Stimulated activated CD8-positive, alpha-beta memory T cell treated with anti-CD3 and anti-CD28 coated beads, Interleukin-12 subunit alpha, Interleukin-12 subunit beta, amount 100 ng/mL, for 4 hours (primary cell): ENCODE data around the gene TLE5.
"Not testable (repeated sequence)": the region's sequence is repeated elsewhere in the genome, so short reads cannot be mapped to it uniquely, and the experiment has no call there.

Experiments used
- DNase-seq: peaks from one replicate; pipeline ENCODE4 v3.0.0-alpha.2; 2020; ENCODE audit warnings: low read depth

Gene TLE5

GRCh38 chr19:3045191-3045590 is 17.1 kb downstream of the TLE5 start:
- no peak for DNase-seq

DNA sequence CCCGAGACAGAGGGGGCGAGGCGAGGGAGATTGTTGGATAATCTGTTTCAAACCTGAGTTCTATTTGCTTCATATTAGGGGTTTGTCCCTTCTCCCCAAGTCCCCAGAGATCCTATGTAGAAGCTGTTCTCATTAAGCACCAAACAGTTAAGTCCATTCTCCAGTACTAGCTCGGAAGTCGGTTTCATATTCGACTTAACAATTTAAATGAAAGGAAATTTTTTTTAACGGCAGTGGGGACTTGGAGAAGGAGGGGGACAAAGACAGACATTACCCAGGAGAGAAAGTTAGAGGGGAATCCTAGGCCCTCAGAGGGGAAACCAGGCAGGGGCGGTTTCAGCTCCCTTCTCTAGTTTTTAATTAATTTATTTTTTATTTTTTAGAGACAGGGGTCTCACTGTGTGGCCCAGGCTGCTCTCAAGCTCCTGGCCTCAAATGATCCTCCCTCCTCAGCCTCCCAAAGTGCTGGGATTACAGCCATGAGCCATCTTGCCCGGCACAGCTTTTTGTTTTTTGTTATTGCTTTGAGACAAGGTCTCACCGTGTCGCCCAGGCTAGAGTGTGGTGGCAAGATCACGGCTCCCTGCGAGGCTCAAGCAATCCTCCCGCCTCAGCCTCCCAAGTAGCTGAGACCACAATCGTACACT is 19.6 kb downstream of the TLE5 start:
- DNase-seq: no peak

DNA sequence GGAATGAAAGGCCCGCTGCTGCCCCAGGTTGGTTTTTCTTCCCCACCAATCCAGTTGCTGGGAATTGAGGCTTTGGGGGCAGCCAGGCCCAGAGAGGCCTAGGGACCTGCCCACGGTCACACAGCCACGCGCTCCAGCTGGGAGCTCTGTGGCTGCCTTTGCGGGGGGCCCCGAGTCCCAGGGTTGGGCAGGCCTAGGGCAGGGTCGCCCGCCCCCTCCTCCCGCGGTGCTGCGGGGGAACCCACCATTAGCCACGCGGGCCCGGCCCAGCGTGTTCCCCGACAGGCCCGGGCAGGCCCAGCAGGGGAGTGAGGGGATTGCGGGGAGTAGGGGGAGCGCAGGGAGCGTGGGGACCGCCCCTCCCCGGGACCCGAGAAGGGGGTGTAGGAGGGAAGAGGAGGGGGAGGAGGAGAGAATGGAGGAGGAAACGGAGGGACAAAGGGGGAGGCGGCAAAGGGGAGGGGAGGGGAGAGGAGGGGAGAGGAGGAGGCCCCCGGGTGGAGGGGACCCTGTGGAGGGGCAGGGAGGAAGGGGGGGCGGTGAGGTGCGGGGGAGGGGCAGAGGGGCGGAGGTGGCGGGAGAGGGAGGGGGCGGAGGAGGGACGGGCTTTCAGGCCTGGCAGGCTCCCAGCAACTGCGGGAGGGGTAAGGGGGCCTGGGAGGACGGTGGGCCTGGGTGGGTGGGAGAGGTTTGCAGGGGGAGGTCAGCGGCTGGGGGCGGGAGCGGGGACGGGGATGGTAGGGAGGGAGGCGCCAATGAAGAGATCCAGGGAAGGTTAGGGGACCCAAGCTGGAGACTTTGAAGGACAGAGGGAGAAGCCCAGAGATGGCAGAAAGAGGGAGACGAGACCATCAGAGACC is 20.3 kb downstream of the TLE5 start:
- DNase-seq: no peak

DNA sequence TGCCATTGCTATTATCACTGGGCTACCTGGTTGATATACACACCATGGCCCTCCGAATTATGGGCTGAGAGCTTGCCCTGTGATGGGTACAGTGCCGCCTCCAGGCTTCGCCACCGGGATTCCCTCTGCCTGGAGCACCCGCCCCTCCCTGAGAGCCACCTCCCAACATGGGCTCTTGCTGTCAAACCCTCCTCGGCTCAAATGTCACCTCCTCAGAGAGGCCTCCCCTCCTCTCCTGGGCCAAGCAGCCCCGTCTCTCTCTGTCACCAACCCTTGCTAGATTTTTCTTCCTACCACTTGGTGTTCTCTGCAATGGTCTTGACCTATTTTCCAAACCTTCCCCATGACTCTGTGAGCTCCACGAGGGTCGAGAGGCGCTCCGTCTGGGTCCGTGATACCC is 21.0 kb downstream of the TLE5 start:
- DNase-seq: no peak

DNA sequence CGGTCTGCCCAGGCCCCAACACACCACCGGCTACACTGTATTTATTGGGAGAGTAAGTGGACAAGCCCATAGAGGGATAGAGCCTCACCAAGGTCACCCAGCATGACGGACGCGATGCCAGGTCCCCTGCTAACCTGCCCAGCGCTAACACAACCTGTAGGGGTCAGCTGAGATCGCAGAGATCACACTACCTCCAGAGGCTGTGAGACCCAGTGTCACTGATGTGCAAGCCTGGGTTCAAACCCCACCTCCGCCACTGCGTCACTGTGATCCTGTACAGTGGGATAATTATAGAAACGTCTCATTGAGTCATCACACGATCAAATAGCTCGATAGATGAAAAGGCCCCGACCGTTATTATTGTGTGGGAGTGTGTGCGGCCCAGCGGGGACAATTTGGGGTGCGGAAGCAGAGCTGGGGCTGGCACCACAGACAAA is 22.6 kb downstream of the TLE5 start:
- DNase-seq: no peak

- DNase-seq: no peak
Observed at GRCh38 chr19:3039125-3039524, 23.2 kb downstream of the TLE5 start.

DNA sequence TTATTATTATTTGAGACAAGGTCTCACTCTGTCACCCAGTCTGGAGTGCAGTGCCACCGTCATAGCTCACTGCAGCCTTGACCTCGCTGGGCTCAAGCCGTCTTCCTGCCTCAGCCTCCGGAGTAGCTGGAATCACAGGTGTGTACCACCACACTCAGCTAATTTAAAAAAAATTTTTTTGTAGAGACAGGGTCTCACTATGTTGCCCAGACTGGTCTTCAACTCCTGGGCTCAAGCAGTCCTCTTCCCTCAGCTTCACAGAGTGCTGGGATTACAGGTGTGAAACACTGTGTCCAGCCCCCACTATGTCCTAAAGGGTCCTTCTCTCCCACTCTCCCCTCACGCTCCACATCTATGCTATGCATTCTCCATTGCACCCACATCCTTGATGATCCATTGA is 24.1 kb downstream of the TLE5 start:
- no peak for DNase-seq

DNA sequence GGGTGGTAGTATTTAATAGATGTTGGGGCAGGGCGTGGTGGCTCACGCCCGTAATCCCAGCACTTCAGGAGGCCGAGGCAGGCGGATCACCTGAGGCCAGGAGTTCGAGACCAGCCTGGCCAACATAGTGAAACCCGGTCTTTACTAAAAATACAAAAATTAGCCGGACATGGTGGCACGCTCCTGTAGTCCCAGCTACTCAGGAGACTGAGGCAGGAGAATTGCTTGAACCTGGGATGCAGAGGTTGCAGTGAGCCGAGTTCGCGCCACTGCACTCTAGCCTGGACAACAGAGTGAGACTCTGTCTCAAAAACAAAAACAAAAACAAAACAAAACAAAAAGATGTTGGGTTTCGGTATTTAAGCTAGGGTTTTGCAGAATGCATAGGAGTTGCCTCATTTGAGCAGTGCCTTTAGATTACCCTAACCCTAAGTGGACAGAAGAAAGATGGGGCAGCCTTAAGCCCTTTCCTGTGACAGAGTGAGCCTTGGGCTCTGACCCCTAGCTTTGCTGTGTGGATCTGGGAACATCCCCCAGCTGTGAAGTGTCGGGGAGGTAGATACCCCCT is 25.2 kb downstream of the TLE5 start:
- not testable (repeated sequence) for DNase-seq

GRCh38 chr19:3036119-3036976 is 25.9 kb downstream of the TLE5 start:
- peak; percentile 71 for DNase-seq

GRCh38 chr19:3035542-3036118 is 26.7 kb downstream of the TLE5 start:
- DNase-seq: peak; percentile 85

- no peak for DNase-seq
Observed at GRCh38 chr19:3034656-3035541, 27.4 kb downstream of the TLE5 start.

GRCh38 chr19:3034406-3034655 is 28.0 kb downstream of the TLE5 start:
- DNase-seq: no peak

- no peak for DNase-seq
Observed at GRCh38 chr19:3033595-3034405, 28.5 kb downstream of the TLE5 start.

GRCh38 chr19:3031607-3031867 is 30.8 kb downstream of the TLE5 start:
- no peak for DNase-seq

- no peak for DNase-seq
Observed at GRCh38 chr19:3029065-3029923, 33.0 kb downstream of the TLE5 start, which contains the start of gene TLE2. TSS of gene TLE2 (minus strand) at chr19:3029280. CDS start at chr19:3028904, 376 bp downstream.

GRCh38 chr19:3028305-3029064 is 33.8 kb downstream of the TLE5 start:
- no peak for DNase-seq

GRCh38 chr19:3027981-3028304 is 34.4 kb downstream of the TLE5 start:
- DNase-seq: no peak

- no peak for DNase-seq
Observed at GRCh38 chr19:3027292-3027691, 35.0 kb downstream of the TLE5 start.

- DNase-seq: no peak
Observed at GRCh38 chr19:3026768-3027167, 35.5 kb downstream of the TLE5 start.
